HEK293 (cell line): ENCODE measurements around the gene FSCN2.

Experiments used
- AEBP2 ChIP-seq: fragments of 450-650 bp; formaldehyde crosslinking; IDR thresholded peaks from 2 replicates; pipeline ENCODE4 v1.5.1; 2016; ENCODE audit warnings: missing biosample characterization, missing genetic modification characterization, borderline replicate concordance
- GLI4 ChIP-seq: fragments of 450-650 bp; formaldehyde crosslinking; IDR thresholded peaks from 2 replicates; pipeline ENCODE4 v1.5.1; 2016; ENCODE audit warnings: missing biosample characterization, missing genetic modification characterization
- HOXC10 ChIP-seq: sonication (generic); formaldehyde crosslinking; IDR thresholded peaks from 2 replicates; pipeline ENCODE4 v1.8.1; 2023; ENCODE audit warnings: mild to moderate bottlenecking, missing genetic modification reagents
- IKZF3 ChIP-seq: fragments of 450-650 bp; IDR thresholded peaks from 2 replicates; pipeline ENCODE4 v1.5.0; 2018; ENCODE audit warnings: missing biosample characterization, mild to moderate bottlenecking, missing genetic modification characterization, moderate library complexity
- INSM2 ChIP-seq: fragments of 450-650 bp; formaldehyde crosslinking; IDR thresholded peaks from 2 replicates; pipeline ENCODE4 v1.5.1; 2016; ENCODE audit warnings: missing biosample characterization, missing genetic modification characterization
- KLF17 ChIP-seq: fragments of 450-650 bp; formaldehyde crosslinking; IDR thresholded peaks from 2 replicates; pipeline ENCODE4 v1.5.1; 2016; ENCODE audit warnings: missing biosample characterization, missing genetic modification characterization
- PRDM10 ChIP-seq: fragments of 450-650 bp; formaldehyde crosslinking; IDR thresholded peaks from 2 replicates; pipeline ENCODE4 v1.5.1; 2016; ENCODE audit warnings: missing biosample characterization, missing genetic modification characterization
- SCRT2 ChIP-seq: fragments of 450-650 bp; formaldehyde crosslinking; IDR thresholded peaks from 2 replicates; pipeline ENCODE4 v1.5.1; 2016; ENCODE audit warnings: missing biosample characterization, missing genetic modification characterization
- SP2 ChIP-seq: fragments of 450-650 bp; formaldehyde crosslinking; IDR thresholded peaks from 2 replicates; pipeline ENCODE4 v1.5.1; 2016; ENCODE audit warnings: missing biosample characterization, missing genetic modification characterization
- SP7 ChIP-seq: fragments of 450-650 bp; formaldehyde crosslinking; IDR thresholded peaks from 2 replicates; pipeline ENCODE4 v1.5.1; 2016; ENCODE audit warnings: missing biosample characterization, missing genetic modification characterization
- YY1 ChIP-seq: fragments of 450-650 bp; formaldehyde crosslinking; IDR thresholded peaks from 2 replicates; pipeline ENCODE4 v1.5.1; 2018; ENCODE audit warnings: missing biosample characterization, missing genetic modification characterization
- ZBTB17 ChIP-seq: fragments of 450-650 bp; formaldehyde crosslinking; IDR thresholded peaks from 2 replicates; pipeline ENCODE4 v1.5.1; 2016; ENCODE audit warnings: missing biosample characterization, missing genetic modification characterization
- ZBTB44 ChIP-seq: fragments of 450-650 bp; IDR thresholded peaks from 2 replicates; pipeline ENCODE4 v1.5.1; 2018; ENCODE audit warnings: missing biosample characterization, mild to moderate bottlenecking, missing genetic modification characterization
- ZFHX2 ChIP-seq: fragments of 450-650 bp; formaldehyde crosslinking; conservative IDR thresholded peaks from 2 replicates; pipeline ENCODE4 v1.5.1; 2016; ENCODE audit warnings: missing biosample characterization, missing genetic modification characterization
- ZIC2 ChIP-seq: fragments of 450-650 bp; formaldehyde crosslinking; IDR thresholded peaks from 2 replicates; pipeline ENCODE4 v1.5.1; 2016; ENCODE audit warnings: missing biosample characterization, missing genetic modification characterization
- ZNF138 ChIP-seq: fragments of 450-650 bp; formaldehyde crosslinking; IDR thresholded peaks from 2 replicates; pipeline ENCODE4 v1.5.1; 2016; ENCODE audit warnings: missing biosample characterization, missing genetic modification characterization, borderline replicate concordance
- ZNF184 ChIP-seq: fragments of 450-650 bp; IDR thresholded peaks from 2 replicates; pipeline ENCODE4 v1.5.1; 2018; ENCODE audit warnings: missing biosample characterization, mild to moderate bottlenecking, missing genetic modification characterization
- ZNF221 ChIP-seq: fragments of 450-650 bp; formaldehyde crosslinking; IDR thresholded peaks from 2 replicates; pipeline ENCODE4 v1.5.1; 2017; ENCODE audit warnings: missing biosample characterization, missing genetic modification characterization, borderline replicate concordance
- ZNF274 ChIP-seq, 2 experiments: fragments of 200-500 bp in 1 of 2; fragments of 450-650 bp in 1 of 2; sonication (Bioruptor generic) in 1 of 2; formaldehyde crosslinking in 1 of 2; IDR thresholded peaks; 2 replicates each; pipeline versions ENCODE4 v1.5.1 to v1.6.1; 2014 to 2016; ENCODE audit warnings: borderline replicate concordance in 1 of 2, inconsistent platforms in 1 of 2, low read length in 1 of 2, missing biosample characterization in 1 of 2, missing genetic modification characterization in 1 of 2
- ZNF311 ChIP-seq: fragments of 450-650 bp; formaldehyde crosslinking; IDR thresholded peaks from 2 replicates; pipeline ENCODE4 v1.5.1; 2017; ENCODE audit warnings: missing biosample characterization, missing genetic modification characterization, borderline replicate concordance
- ZNF324 ChIP-seq: fragments of 450-650 bp; formaldehyde crosslinking; IDR thresholded peaks from 2 replicates; pipeline ENCODE4 v1.5.1; 2016; ENCODE audit warnings: missing biosample characterization, missing genetic modification characterization
- ZNF335 ChIP-seq: fragments of 450-650 bp; formaldehyde crosslinking; conservative IDR thresholded peaks from 2 replicates; pipeline ENCODE4 v1.5.1; 2016; ENCODE audit warnings: missing biosample characterization, missing genetic modification characterization
- ZNF488 ChIP-seq: fragments of 450-650 bp; formaldehyde crosslinking; IDR thresholded peaks from 2 replicates; pipeline ENCODE4 v1.5.1; 2016; ENCODE audit warnings: missing biosample characterization, missing genetic modification characterization
- ZNF513 ChIP-seq: fragments of 450-650 bp; IDR thresholded peaks from 2 replicates; pipeline ENCODE4 v1.5.1; 2018; ENCODE audit warnings: missing biosample characterization, missing genetic modification characterization
- ZNF600 ChIP-seq: fragments of 450-650 bp; formaldehyde crosslinking; IDR thresholded peaks from 2 replicates; pipeline ENCODE4 v1.5.1; 2016; ENCODE audit warnings: missing biosample characterization, missing genetic modification characterization
- ZSCAN30 ChIP-seq: fragments of 450-650 bp; IDR thresholded peaks from 2 replicates; pipeline ENCODE4 v1.5.1; 2018; ENCODE audit warnings: missing biosample characterization, mild to moderate bottlenecking, missing genetic modification characterization, moderate library complexity

Gene FSCN2

GRCh38 chr17:81484195-81484979 is 43.8 kb upstream of the FSCN2 start (continued):
- peak; percentile 56; the same call in 1 of the 2 replicates for TF ChIP-seq PRDM10 (tag by site-specific recombination)
- no peak for TF ChIP-seq ZNF324 (tag by site-specific recombination)
- TF ChIP-seq ZBTB17, result peak; percentile 54
- peak; percentile 86 for TF ChIP-seq ZNF335 (tag by site-specific recombination)
- peak; percentile 99 for TF ChIP-seq ZSCAN30 (tag by site-specific recombination)
- TF ChIP-seq ZNF274 (IDR thresholded peaks at IDR 0.05; ENCODE audit: low read length), result no peak
- no peak for TF ChIP-seq ZNF274 (tag by site-specific recombination; IDR thresholded peaks at IDR 0.05; ENCODE audit: borderline replicate concordance)
- no peak for TF ChIP-seq ZNF311 (tag by site-specific recombination)
- TF ChIP-seq GLI4 (tag by site-specific recombination), result 0 out of 2 replicates have a peak, but pooled peaks have one; percentile 33
- peak; percentile 28; the same call in 1 of the 2 replicates for TF ChIP-seq SCRT2 (tag by site-specific recombination)
- TF ChIP-seq ZNF513 (tag by site-specific recombination), result peak; percentile 47; the same call in 1 of the 2 replicates
- peak; percentile 58; the same call in 1 of the 2 replicates for TF ChIP-seq SP7 (tag by site-specific recombination)
- peak; percentile 74; the same call in 1 of the 2 replicates for TF ChIP-seq ZBTB44 (tag by site-specific recombination)
- TF ChIP-seq SP2, result peak; percentile 57
- peak; percentile 21; the same call in 1 of the 2 replicates for TF ChIP-seq ZIC2 (tag by site-specific recombination)
- peak; percentile 71; the same call in 1 of the 2 replicates for TF ChIP-seq YY1 (tag by site-specific recombination)
- no peak for TF ChIP-seq HOXC10 (CRISPR knock-in tag)
- TF ChIP-seq ZNF138 (tag by site-specific recombination), result no peak
- TF ChIP-seq AEBP2, result no peak
- peak; percentile 65 for TF ChIP-seq ZNF600 (tag by site-specific recombination)
- TF ChIP-seq KLF17 (tag by site-specific recombination), result peak; percentile 60; the same call in 1 of the 2 replicates
- no peak for TF ChIP-seq ZNF488 (tag by site-specific recombination)
- peak; percentile 84 for TF ChIP-seq ZFHX2 (tag by site-specific recombination)
- peak; percentile 84; the same call in 1 of the 2 replicates for TF ChIP-seq ZNF184 (tag by site-specific recombination)
- TF ChIP-seq ZNF221, result no peak
- TF ChIP-seq IKZF3 (tag by site-specific recombination), result peak; percentile 89
- TF ChIP-seq INSM2 (tag by site-specific recombination), result 0 out of 2 replicates have a peak, but pooled peaks have one; percentile 29
